ENCODE measurements around the gene HOXA9.

Gene HOXA9

DNA sequence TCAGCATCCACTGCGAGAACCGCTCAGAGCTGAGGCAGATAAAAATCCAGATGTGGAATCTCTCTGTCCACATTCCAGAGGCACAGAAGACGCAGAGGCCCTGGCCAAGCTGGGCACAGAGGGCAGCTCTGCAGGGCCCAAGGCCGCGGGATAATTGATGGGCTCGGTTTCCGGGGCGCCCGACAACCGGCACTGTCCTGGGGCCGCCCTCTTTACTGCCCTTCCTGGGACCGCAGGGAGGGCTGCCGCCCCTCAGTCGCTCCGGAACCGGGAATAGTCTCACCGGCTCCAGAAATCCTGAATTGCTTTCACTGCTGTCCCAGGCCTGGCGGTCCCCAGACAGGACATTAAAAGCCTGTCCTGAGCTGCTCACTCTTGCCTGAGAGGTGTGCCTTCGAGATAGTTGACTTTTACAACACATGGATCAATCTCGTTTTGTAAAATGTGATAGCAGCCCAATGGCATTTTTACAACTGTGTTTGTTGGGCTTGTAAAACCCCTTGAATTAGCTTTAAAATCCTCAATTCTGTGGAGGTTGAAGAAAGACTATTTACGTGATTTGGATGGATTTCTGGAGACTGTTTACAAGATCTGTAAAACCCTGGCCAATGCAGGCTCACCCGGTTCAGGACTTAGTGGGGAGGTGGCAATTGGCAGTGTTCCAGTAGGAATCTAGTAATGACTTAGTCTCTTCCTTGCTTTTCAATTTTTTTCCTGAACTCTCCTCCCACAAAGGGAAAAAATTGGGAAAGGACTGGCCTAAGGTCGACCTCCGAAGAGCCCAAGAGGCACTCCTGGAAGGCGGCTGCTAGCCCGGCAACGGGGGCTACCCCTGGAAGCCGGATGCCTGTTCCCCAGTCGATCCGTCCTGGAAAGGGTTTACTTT is 16.3 kb downstream of the HOXA9 start:
- no peak overlapping the region for H3K4me3 ChIP-seq (ENCODE audit: low read depth, low read length)
- DNase-seq (ENCODE audit: low read depth) = no peak
- TF ChIP-seq CTCF (IDR thresholded peaks at IDR 0.05; ENCODE audit: low read depth, low read length, missing control alignments) = no peak

DNA sequence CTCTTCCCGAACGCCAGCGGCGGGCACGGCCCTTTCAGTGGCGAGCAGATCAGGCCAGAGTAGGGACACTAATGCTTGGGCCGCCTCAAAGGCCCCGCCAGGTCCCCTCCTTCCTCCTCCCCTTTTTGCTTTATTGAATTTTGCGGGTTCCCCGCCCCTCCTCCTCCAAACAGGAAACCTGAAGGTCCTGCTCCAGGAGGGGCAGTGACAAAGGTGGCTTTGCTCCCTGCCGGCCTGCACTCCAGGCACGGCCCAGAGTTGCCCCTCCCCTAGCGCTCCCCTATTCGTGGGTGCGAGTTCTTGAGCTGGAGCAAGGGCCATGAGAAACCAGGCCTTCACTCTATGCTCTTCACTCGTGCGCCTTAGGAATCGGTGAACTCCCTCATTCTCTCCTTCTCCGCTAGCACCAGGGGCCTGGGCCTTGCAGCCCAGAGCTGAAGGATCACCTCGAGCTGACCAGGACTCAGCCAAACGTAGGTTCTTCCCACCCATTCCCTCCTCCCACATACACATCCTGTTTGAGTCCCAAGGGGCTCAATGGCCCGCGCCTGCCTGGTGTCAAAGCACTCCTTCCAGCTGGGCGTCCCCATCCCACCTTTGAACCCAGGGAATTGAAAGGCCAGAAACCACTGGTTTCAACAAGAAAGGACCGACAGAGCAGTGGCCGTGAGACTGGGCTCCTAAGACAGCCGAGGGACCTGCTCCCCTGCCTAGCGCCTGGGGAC is 17.1 kb downstream of the HOXA9 start:
- no peak for TF ChIP-seq CTCF (IDR thresholded peaks at IDR 0.05; ENCODE audit: low read depth, low read length, missing control alignments)
- no peak for DNase-seq (ENCODE audit: low read depth)
- H3K4me3 ChIP-seq (ENCODE audit: low read depth, low read length) = no peak overlapping the region

DNA sequence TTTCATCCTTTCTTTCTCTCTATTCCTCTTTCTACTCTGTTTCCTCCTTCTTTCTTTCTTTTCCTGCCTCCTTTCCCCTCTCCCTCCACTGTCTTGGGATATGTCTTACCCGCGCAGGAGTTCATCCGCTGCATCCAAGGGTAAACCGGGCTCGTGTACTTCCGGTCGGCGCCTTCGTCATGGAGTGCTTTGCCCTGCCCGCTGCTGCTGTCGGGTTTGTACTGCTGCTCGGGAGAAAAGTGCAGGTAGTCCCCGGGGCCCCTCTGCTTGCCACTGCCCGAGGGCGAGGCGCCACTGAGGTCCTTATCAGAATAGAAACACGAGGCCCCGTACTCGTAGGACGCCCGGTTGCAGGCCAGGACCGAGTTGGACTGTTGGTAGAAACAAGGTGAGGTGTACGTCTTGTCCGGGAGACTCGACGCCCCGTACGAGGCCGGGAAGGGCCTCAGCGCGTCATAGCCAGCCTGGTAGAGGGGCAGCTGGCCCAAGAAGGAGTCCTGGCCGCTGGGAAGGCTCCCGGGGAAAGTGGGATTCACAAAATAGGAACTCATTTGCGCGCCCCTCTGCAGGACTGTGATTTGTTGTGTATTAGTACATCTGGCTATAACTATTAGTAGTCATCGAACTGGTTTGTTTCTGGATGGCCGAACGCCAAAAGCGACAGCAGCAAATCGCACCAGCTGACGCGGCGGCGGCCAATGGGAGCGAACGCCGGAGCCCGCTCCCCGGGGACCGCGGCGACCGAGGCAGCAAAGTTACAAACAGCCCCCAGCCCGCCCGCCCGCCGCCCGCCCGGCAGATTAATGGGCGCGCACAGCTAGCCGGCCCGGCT is 17.9 kb downstream of the HOXA9 start, which contains the start of gene HOXA6:
Gene HOXA6, minus strand, starts transcription at position 576 of the 832 bp plus-strand sequence. Its CDS starts 25 bp downstream, at position 551.
- no peak within 1 kb of the TSS for H3K4me3 ChIP-seq (ENCODE audit: low read depth, low read length)
- DNase-seq (ENCODE audit: low read depth) = no peak
- TF ChIP-seq CTCF (IDR thresholded peaks at IDR 0.05; ENCODE audit: low read depth, low read length, missing control alignments) = no peak

DNA sequence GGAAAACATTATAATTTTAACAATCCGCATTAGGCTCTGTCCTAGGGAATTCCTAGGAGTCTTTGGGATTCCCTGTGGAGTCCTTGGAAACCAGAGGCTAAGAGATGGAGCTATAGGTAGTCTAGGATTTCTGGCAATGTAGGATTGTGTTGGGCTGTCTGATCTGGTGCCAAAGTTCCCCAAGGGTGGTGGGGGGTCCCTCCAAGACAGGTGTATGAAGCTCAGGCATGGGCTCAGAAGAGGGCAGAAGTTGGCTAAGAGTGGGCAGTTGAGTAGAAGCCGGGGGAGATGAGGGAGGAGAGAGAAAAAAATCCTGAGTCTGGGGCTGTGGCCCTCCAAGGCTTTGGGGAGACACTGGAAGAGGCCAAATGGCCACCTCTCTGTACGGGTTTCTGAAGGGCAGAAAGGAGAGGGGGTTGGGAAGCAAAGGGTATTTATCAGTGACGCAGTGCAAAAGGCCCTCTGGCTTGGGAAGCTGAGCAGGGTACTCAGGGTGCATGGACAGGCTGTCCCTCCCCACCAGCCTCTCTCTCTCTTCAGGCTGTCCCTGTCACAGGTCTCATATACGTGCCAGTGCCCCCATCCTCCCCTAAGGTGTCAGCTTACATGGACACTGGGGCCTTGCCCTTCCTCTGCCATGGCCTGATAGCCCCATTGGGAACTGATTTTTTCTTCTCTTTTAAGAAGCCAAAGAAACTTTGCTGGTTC is 18.7 kb downstream of the HOXA9 start:
- no peak overlapping the region for H3K4me3 ChIP-seq (ENCODE audit: low read depth, low read length)
- no peak for DNase-seq (ENCODE audit: low read depth)
- no peak for TF ChIP-seq CTCF (IDR thresholded peaks at IDR 0.05; ENCODE audit: low read depth, low read length, missing control alignments)

GRCh38 chr7:27145914-27146412 is 19.4 kb downstream of the HOXA9 start:
- TF ChIP-seq CTCF (IDR thresholded peaks at IDR 0.05; ENCODE audit: low read depth, low read length, missing control alignments) = no peak
- DNase-seq (ENCODE audit: low read depth) = no peak
- H3K4me3 ChIP-seq (ENCODE audit: low read depth, low read length) = no peak overlapping the region
